ENCODE data around the gene VWA8. TPM values are rescaled to one million over a fixed set of nuclear protein-coding genes. Genes with fewer than 3 reads are reported as not detected.

The VWA8 gene
- total and polyA plus RNA-seq, 2 of the 13 experiments (the other 11 are each of a cell fraction or from before 2014, with no cell fraction given) = 9.1 to 17.3 TPM

DNA sequence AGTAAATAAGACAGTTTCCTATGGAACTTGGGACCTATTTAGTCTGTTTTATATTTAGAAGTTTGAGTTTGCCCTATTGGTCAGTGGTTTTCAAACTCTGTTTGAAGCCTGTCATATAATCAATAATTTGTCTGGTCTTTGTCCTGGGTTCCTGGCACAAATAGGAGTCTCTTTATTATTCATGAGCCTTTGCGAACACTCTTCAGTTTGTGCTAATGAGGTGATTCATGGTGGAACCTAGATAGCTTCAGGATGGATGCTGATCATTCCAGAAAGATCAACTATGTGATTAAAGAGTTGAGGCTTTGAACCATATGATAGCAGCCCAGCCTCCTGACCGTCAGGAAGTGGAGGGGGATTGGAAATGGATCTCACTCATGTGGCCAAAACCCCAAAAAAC, 10.0 kb upstream of the VWA8 start:
- POLR2A ChIA-PET = no interaction called here
- Histone ChIP-seq H2AFZ (ENCODE audit: low read length) (no peak overlapping the region), H3K9ac (ENCODE audit: insufficient read depth, low read depth, low read length) (no peak overlapping the region), H3K27ac (ENCODE audit: extremely low read length, insufficient read depth, low read length) (no peak overlapping the region), H3K79me2 (ENCODE audit: insufficient read depth, low read length) (no peaks in the 10 kb centered on the region), H3K27me3 (ENCODE audit: control insufficient read depth in 1 of 2, insufficient read depth in 2 of 2, low read length in 2 of 2) (no peaks in the 10 kb centered on the region), H3K4me3 (replicated peaks in 1 of 3; ENCODE audit: insufficient read depth in 1 of 3, low read depth in 2 of 3, low read length in 3 of 3) (no peak overlapping the region), H3K4me2 (ENCODE audit: low read depth, low read length) (peak overlapping the region; percentile 0; the same call in 1 of the 2 replicates), H3K4me1 (ENCODE audit: insufficient read depth, low read length) (peaks cover 43% of the 10 kb centered on the region), H4K20me1 (ENCODE audit: insufficient read depth, low read length) (no peaks in the 10 kb centered on the region), H3K36me3 (replicated peaks in 1 of 2; ENCODE audit: control insufficient read depth in 1 of 2, insufficient read depth in 2 of 2, low read length in 2 of 2) (no peaks in the 10 kb centered on the region), H3K9me3 (ENCODE audit: low read length) (no peaks in the 10 kb centered on the region)
- in situ Hi-C loops (cut with HindIII; ENCODE audit: extremely low pct_ligation_motif_present, low pct_unique_long_range_greater_than_20kb) (no loop called here), intact Hi-C loops (cut with micrococcal nuclease; ENCODE audit: unreplicated experiment) (loop anchor here (5.0 kb wide), 1 partner anchor 76 kb away; the partner anchor contains the start of gene DGKH)
- CTCF ChIA-PET (ENCODE audit: low intra/inter-chr PET ratio, low total read pairs) = no interaction called here
- FAIRE-seq = no peak
- 11% methylated on average over 2 of the region's 2 CpGs for WGBS (ENCODE audit: low lambda C conversion rate)
- no peak for DNase-seq (ENCODE audit: low spot score)
- peak; percentile 37 for ATAC-seq
- no peak for TF ChIP-seq MAZ (IDR thresholded peaks at IDR 0.05; ENCODE audit: borderline replicate concordance, low read depth, low read length)
- TF ChIP-seq MAZ (CRISPR knock-in tag; IDR thresholded peaks at IDR 0.05; ENCODE audit: low read depth) = no peak
- no peak for TF ChIP-seq POLR2G (IDR thresholded peaks at IDR 0.05; ENCODE audit: low read depth, low read length)
- no peak for TF ChIP-seq ZNF205 (CRISPR knock-in tag; IDR thresholded peaks at IDR 0.05)
- TF ChIP-seq, protein P1, sequence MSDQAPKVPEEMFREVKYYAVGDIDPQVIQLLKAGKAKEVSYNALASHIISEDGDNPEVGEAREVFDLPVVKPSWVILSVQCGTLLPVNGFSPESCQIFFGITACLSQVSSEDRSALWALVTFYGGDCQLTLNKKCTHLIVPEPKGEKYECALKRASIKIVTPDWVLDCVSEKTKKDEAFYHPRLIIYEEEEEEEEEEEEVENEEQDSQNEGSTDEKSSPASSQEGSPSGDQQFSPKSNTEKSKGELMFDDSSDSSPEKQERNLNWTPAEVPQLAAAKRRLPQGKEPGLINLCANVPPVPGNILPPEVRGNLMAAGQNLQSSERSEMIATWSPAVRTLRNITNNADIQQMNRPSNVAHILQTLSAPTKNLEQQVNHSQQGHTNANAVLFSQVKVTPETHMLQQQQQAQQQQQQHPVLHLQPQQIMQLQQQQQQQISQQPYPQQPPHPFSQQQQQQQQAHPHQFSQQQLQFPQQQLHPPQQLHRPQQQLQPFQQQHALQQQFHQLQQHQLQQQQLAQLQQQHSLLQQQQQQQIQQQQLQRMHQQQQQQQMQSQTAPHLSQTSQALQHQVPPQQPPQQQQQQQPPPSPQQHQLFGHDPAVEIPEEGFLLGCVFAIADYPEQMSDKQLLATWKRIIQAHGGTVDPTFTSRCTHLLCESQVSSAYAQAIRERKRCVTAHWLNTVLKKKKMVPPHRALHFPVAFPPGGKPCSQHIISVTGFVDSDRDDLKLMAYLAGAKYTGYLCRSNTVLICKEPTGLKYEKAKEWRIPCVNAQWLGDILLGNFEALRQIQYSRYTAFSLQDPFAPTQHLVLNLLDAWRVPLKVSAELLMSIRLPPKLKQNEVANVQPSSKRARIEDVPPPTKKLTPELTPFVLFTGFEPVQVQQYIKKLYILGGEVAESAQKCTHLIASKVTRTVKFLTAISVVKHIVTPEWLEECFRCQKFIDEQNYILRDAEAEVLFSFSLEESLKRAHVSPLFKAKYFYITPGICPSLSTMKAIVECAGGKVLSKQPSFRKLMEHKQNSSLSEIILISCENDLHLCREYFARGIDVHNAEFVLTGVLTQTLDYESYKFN (CRISPR knock-in tag; conservative IDR thresholded peaks at IDR 0.05) = peak; percentile 51; the same call in 1 of the 2 replicates
- TF ChIP-seq ZNF496 (CRISPR knock-in tag; IDR thresholded peaks at IDR 0.05; ENCODE audit: insufficient replicate concordance) = no peak
- BruUV-seq (replicated peaks) = no TSS peak
